GM21360 (cell line): ENCODE measurements around the gene RPS15A.
A peak's percentile ranks its signal among the peaks of the same experiment; 100 is the strongest.

Experiments
- ATAC-seq: cut with Tn5 transposase; IDR thresholded peaks from one replicate; pipeline ENCODE4 v1.9.1; 2021; ENCODE audit warnings: mild to moderate bottlenecking, moderate library complexity; ENCODE audit not compliant: unreplicated experiment

Gene RPS15A

GRCh38 chr16:18789850-18790706 is at the start of gene RPS15A:
Gene RPS15A (minus strand): TSS chr16:18790334. CDS start chr16:18789113, 1,221 bp downstream.
- peak; percentile 85 for ATAC-seq

- ATAC-seq, result no peak
Measured at GRCh38 chr16:18839555-18839954, 49.4 kb upstream of the RPS15A start.

GRCh38 chr16:18836702-18837101 is 46.6 kb upstream of the RPS15A start:
- ATAC-seq, result no peak

GRCh38 chr16:18834864-18835263 is 44.7 kb upstream of the RPS15A start:
- no peak for ATAC-seq

- no peak for ATAC-seq
Measured at GRCh38 chr16:18833707-18834505, 43.8 kb upstream of the RPS15A start.

GRCh38 chr16:18832613-18833012 is 42.5 kb upstream of the RPS15A start:
- no peak for ATAC-seq

GRCh38 chr16:18832006-18832405 is 41.9 kb upstream of the RPS15A start:
- no peak for ATAC-seq

GRCh38 chr16:18829251-18829650 is 39.1 kb upstream of the RPS15A start:
- no peak for ATAC-seq

DNA sequence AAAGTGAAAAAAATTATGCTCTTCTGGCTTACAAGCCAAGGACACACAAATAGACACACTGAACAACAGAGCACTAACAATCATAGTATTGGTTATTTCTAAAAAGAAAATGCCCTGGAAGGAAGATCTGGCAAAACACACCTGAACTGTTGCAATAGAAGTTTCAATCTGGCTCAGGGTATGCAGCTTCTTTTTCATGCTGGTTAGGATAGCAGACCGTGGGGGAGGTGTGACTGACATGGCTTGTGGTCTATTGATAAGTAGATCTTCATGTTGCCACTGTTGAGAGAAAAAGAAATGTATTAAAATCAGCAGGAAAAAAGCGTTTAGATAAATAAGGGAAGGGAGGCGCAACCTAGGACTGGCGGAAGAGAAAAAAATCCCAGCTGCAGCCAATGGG is 37.8 kb upstream of the RPS15A start:
- ATAC-seq, result no peak

- no peak for ATAC-seq
Measured at GRCh38 chr16:18816286-18816685, 26.2 kb upstream of the RPS15A start.

DNA sequence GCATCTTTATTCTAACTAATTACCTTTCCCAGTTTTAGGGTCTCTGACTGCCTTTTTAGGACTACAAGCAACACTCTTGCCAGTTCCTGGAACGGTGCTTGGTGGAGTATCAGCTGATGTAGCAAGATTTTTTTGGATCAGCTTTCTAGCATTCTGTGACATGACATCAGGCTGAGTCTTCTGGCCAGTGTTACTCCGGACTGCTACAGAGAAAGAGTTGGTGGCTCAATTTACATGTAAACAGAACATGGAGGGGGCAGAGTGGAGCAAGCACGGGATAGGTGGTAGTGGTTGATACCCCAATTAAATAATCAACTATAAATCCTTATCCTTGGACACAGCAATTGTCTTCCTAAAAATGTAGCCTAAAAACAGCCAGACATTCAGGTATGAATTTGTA is 21.8 kb upstream of the RPS15A start:
- no peak for ATAC-seq

DNA sequence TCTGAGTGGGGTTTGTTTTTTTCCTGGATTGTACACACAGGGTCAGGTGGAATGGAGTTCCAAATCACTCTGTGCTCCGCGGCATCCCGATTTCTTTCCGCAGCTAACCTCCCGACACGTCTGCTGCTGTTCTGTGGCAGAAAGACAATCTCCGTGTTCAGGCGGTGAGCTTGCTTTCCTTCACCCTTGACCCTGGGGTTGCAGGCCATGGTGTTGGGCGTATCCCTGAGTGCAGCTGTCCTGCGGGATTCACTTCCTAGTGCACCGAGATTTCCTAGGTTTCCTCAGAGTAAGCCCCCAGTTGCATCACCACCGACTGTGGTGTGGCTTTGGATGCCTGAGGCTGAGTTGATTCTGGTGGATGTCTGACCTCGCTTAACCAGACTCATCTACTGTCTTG is 19.0 kb upstream of the RPS15A start:
- no peak for ATAC-seq

DNA sequence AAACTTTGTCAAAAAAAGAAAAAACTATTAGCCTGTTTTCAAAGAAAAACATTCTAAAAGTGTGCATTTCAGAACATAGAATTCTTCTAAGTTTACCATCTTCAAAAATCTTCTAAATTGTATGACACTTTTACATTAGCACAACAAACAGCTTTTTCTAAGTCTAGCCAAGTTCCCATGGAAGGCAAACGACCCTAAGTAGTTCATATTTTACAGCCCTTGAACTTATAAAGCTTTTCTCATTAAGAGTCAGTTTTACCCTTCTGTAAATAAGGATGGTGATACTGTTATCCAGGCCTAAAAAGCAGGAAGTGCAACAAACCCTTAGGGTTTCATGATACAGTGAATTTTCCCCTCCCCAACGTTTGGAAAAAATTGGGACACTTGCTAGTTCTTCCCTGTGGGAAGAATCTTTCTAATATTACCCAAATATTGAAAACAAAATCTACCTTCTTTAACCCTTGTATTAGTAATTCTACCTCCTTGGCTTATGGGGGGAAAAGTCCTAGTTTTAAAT is 15.2 kb upstream of the RPS15A start:
- ATAC-seq, result no peak

DNA sequence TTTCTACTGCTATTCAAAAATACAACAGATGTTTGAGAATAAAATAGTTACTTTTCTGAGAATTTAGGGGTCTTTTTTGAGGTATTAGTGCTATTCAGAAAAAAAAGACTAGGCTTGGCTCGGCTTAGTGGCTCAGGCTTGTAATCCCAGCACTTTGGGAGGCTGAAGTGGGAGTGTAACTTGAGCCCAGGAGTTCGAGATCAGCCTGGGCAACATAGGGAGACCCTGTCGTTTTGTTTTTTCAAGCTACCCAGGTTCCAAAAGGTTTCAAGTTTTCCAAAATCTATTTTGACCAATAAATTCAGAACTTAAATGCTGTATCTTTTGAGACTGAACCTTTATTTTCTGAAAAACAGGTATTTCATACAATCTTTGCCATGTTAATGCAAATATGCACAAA is 14.4 kb upstream of the RPS15A start:
- no peak for ATAC-seq

- no peak for ATAC-seq
Measured at GRCh38 chr16:18803569-18804462, 13.7 kb upstream of the RPS15A start.

DNA sequence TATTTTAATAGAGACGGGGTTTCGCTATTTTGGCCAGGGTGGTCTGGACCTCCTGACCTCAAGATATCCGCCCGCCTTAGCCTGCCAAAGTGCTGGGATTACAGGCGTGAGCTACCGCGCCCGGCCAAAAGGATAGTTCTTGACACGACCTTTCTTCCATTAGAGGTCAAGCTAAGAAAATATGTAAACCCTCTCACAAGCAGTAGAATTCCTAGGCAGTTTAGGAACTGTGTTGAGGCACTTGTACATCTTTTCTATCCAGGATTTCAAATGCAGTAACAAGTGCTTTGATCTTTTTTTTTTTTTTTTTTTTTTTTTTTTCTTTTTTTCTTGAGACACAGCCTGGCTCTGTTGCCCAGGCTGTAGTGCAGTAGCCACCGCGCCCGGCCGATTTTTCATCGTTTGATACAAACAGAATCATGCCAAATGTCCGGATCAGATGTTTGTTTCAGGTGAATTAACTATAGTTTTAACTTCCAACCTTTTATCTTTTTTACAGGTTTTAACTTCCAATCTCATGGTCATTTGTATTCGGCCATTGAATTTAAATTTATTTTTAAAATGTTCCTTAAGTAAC is 12.7 kb upstream of the RPS15A start:
- no peak for ATAC-seq

- peak; percentile 96 for ATAC-seq
Measured at GRCh38 chr16:18801145-18801972, 11.2 kb upstream of the RPS15A start, which contains the start of gene ARL6IP1. Gene ARL6IP1 (minus strand): TSS chr16:18801549. CDS start chr16:18801466, 83 bp downstream.

DNA sequence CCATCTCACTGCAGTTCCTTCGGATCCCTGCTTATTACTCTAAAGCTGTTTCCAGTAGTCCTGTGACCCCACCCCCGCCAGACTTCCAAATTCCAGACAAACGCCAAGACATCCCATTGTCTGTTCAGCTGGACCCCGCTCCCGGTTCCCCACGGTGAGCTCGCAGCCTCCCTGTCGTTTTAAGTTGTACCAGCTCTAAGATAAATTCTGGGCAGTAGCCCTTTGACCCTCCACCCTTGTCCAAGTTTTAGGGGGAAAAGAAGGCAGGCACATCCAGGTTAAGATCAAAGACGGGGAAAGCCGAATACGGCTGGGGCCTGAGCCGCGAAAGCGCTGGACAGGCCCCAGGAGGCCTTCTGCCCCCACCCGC is 10.6 kb upstream of the RPS15A start:
- ATAC-seq, result no peak

- ATAC-seq, result no peak
Measured at GRCh38 chr16:18800293-18800692, 10.2 kb upstream of the RPS15A start.

GRCh38 chr16:18799500-18799899 is 9.4 kb upstream of the RPS15A start:
- no peak for ATAC-seq
